Measurements from ENCODE around the gene INF2.
"Not testable (repeated sequence)": the region's sequence is repeated elsewhere in the genome, so short reads cannot be mapped to it uniquely, and the experiment has no call there.

The INF2 gene

DNA sequence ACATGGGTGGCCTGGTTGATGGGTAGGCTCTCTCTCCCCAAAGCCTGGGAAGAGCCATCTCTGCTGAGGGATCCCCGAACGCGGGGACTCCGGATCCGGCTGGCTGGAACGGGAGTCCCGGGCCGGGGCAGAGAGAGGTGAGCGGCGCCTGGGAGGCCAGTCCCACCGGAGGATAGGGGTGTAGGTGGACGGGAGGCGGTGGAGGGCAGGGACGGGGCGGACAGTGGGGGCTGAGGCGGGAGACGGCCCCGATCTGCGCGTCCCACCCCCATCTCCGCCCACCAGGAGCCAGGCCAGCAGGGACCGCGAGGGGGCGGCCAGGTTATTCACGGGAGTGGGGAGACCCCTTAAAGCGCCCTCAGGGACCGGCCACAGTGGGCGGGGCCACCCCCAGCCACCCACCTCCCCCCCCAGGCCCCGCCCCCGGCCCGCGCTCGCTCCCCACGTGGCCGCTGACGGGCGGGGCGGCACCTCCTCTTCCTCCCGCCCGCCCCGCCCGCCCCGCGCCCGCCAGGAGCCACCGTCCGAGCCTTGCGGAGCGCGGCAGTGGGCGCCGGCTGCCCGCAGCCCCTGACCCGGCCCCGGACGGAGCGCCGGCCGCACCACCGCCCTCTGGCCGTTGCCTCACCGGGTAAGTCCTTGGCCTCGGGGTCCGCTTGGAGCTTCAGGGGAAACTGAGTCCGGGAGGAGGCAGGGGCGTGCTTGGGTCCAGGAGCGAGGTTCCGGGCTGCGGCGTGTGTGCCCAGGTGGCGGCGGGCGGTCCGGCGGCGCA lies at the start of gene INF2:
Gene INF2 (plus strand): TSS at position 510 of the 772 bp plus-strand sequence. CDS start 11,748 bp downstream, outside the sequence.
- H3K4me3 ChIP-seq (ENCODE audit: low read depth, low read length) = peak within 1 kb of the TSS; percentile 66

GRCh38 chr14:104639885-104640548 lies 49.4 kb upstream of the INF2 start:
- no peak overlapping the region for H3K4me3 ChIP-seq (ENCODE audit: low read depth, low read length)

GRCh38 chr14:104640681-104641080 lies 48.7 kb upstream of the INF2 start:
- H3K4me3 ChIP-seq (ENCODE audit: low read depth, low read length) = no peak overlapping the region

DNA sequence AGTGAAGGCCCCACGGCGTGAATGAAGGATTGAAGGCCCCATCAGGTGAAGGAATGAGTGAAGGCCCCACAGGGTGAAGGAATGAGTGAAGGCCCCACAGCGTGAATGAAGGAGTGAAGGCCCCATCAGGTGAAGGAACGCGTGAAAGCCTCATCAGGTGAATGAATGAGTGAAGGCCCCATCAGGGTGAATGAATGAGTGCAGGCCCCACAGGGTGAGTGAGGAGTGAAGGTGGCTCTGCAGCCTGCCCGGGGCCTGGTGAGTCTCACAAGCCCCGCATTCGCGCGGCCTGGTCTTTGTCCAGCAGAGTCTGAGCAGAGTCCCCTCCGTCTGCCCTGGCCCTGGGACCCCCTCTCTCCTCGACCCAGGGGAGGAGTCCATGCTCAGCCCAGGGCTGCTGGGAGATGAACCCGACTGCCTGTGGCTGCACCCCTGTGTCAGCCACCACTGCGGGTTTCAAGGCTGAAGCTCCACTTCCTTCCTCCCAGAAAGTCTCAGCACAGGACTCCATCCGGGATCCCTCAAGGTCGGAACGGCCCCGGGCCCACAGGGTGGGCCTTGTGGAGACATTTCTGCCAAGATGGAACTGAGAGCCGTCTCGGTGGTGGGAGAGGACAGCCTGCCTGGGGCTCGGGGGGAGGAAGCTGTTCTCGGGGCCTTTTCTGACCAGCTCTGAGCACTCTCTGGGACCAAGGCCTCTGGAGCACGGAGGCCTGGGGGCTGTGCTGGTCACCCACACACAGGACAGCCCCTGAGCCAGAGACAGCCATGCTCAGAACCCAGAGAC lies 47.5 kb upstream of the INF2 start:
- H3K4me3 ChIP-seq (ENCODE audit: low read depth, low read length) = no peak overlapping the region

DNA sequence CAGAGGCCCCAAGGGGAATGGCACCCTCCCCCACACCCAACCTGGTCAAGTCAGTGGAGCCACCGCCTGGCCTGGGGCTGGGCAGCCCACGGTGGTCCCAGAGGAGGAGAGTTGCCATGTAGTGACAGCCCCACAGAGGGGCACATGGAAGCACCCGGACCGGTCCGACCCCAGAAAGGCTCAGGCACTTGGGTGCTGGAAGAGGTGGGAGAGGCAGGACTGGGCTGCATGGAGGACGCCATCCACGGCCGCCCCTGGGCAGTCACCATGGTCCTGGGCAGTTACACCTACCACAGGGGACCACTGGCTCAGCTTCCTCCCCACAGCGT lies 46.9 kb upstream of the INF2 start:
- no peak overlapping the region for H3K4me3 ChIP-seq (ENCODE audit: low read depth, low read length)

DNA sequence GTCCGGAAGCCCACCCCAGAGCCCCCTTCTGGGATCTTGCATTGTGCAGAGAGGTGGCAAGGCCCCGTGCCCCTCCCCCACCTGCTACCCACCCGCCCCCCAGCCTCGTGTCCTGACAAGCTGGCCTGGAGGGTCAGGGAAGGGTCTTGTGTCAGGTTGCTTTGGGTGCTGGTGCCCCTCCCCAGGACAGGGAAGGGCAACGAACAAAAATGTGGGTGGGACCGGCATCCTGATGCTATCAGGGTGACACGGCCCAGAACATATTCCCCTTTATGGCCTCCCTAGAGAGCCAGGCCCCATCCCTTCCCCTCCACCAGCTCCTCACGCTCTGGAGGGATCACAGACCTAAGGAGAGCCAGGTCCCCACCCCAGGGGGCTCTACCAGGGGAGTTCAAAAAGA lies 46.1 kb upstream of the INF2 start:
- no peak overlapping the region for H3K4me3 ChIP-seq (ENCODE audit: low read depth, low read length)

- no peak overlapping the region for H3K4me3 ChIP-seq (ENCODE audit: low read depth, low read length)
Observed at GRCh38 chr14:104644091-104644635, 45.3 kb upstream of the INF2 start.

DNA sequence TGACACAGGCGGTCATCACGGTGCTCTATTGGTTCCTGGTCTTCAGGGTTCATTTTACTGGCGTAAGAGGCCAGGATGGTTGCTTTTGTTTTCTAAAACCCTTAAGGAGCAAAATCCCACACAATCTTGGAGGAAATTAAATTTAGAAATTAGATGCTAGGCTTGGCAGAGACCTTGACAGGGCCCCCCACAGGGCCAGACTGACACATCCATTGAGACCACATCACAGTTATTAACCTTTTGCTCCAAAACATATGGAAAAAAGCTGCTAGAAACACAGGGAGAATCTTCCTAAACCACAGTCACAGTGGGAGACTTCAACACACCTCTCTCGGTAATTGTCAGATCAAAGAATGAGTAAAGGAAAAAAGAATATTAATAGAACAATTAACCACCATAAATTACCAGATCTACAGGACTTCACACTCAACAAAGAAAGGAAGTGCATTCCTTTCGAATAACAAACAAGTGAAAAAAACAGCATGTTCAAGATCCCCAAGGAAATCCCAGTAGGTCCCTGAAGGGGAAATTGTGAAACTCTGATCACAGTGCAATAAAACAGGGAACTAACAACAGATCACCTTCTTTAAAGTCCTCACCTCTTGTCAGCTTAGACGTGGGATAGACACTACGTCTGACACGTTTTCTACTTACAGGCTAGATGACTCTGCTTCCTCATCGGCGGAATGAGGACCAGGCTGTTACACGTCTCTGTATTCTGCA lies 44.6 kb upstream of the INF2 start:
- H3K4me3 ChIP-seq (ENCODE audit: low read depth, low read length) = no peak overlapping the region

DNA sequence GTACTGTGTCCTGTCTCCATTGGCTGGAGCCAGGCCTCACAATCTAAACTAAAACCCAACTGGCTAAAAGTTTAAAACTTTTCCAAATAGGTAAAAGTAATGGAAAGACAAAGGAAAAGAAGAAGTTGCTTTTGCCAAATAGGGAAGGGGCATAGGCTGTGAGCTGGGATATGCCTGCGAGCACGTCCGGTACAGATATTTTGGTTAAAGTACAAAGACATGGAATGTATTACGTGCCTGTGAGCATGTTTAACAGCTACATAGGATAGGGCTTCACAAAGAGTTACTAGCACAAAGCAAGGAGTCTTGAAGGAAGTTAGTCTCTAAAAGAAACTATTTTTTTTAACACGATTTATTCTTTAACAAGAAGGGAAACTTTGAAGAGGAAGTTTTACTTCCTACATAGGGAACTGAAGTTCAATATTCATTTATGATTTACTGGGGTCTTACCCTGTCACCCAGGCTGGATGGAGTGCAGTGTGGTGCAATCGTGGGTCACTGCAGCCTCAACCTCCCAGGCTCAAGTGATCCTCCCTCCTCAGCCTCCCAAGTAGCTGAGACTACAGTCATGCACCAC lies 41.9 kb upstream of the INF2 start:
- no peak overlapping the region for H3K4me3 ChIP-seq (ENCODE audit: low read depth, low read length)

- peak overlapping the region; percentile 78 for H3K4me3 ChIP-seq (ENCODE audit: low read depth, low read length)
Observed at GRCh38 chr14:104650057-104650980, 39.1 kb upstream of the INF2 start.

DNA sequence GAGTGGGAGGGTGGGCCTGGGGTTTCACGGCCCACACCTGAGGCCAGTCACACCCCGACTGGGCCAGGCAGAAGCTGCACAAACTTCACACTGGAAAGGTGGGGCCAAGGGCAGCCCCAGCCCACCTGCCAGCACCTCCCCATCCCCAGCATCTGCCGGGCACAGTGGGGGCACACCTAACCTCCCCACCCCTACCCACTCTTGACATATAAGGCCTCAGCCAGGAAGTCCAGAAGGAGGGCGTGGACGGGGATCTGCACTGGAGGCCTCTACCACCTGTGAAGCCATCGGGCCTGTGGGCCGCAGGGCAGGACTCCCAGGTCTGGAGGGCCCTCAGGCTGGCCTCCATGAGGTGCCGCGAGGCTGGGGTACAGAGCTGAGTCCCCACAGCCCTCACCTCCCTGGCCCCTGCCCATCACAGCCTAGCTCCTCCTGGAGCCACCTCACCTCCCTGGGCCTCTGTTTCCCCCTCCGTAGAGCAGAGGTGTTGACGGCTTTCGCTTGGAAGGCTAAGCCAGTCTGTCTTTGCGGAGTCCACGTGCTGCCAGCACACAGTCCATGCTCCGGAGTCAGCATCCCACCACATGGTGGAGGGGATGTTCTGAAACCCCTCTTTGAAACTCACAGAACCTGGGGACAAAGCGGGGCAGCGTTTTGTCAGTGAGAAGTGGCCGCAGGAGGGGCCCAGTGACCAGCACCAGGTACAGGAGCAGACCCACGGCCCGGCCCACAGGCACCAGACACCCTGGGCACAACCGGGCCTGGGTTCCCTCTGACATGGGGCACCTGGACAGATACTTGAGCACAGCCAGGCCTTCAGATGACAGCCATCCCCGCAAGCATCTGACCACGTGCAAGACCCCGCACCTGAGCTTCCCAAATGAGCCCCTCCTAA lies 38.2 kb upstream of the INF2 start:
- no peak overlapping the region for H3K4me3 ChIP-seq (ENCODE audit: low read depth, low read length)

DNA sequence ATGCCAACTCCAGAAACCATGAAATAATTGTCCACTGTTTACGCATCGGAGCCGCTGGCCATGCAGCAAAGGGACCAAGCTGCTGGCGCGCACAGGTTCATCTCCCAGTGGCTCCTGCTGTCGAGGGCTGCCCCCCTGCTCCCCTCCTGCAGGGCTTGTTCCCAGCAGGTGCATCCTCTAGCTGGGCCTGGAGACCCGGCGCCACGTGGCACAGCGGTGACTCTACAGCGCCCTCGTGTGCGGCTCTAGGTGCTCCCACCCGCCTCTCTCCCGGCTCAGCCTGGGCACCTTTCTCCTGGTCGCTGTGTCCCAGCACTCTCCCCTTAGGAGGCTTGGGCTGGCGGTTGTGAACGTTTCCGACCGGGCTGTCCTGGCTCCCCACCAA lies 37.5 kb upstream of the INF2 start:
- H3K4me3 ChIP-seq (ENCODE audit: low read depth, low read length) = no peak overlapping the region

DNA sequence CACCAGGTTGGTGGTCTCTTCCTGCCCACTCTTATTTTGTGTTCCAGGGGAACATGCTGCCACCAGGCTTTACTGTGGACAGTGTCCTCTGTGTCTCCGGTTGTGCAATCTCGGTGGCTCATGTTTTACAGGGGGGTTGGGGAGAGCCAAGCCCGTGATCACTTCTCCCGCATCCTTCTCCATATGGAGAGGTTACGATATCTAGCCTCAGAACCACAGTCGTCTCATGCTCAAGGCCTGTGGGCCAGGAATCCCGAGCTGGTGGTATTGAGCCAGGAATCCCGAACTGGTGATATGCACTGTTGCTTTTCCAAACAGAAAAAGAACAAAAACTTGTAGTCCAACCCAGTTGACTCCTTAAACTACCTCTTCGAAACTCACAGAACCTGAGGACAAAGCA lies 37.0 kb upstream of the INF2 start:
- H3K4me3 ChIP-seq (ENCODE audit: low read depth, low read length) = no peak overlapping the region

GRCh38 chr14:104653130-104653920 lies 36.1 kb upstream of the INF2 start:
- H3K4me3 ChIP-seq (ENCODE audit: low read depth, low read length) = not testable (repeated sequence)

GRCh38 chr14:104654119-104654518 lies 35.3 kb upstream of the INF2 start:
- no peak overlapping the region for H3K4me3 ChIP-seq (ENCODE audit: low read depth, low read length)

DNA sequence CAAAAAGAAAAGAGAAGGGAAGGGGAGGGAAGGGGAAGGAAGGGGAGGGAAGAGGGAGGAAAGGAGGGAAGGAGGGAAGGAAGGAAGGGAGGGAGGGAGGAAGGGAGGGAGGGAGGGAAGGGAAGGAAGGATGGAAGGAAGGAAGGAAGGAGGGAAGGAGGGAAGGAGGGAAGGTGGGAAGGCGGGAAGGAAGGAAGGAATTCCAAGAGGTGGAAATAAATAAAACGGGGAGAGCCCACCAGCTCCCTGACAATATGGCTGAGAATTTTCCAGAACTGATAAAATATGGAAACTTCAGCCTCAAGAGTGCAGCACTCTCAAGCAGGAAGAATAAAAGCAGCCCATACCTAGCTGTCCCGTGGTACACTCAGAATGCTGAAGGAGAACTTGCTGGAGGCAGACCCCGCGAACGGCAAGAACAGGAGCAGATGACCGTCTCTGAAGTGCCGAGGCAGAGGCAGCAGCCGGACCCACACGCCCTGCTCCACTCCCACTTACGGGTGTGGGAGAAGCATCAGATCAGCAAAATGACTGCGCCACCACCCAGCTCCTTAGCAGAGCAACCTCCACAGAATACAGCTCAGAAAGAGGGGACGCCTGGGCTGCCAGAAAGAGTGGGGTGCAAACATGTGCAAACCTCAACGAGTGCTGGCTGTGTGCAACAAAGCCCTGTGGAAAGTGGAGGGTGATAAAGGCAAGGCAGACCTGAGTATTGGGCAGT lies 34.1 kb upstream of the INF2 start:
- no peak overlapping the region for H3K4me3 ChIP-seq (ENCODE audit: low read depth, low read length)
